Measurements from ENCODE around the gene DGCR8. TPM values are rescaled to one million over a fixed set of nuclear protein-coding genes. Genes with fewer than 3 reads are reported as not detected.
A peak's percentile ranks its signal among the peaks of the same experiment; 100 is the strongest.

DGCR8 gene
- total RNA-seq, 1 experiment from 2014 or later, result 16.4 TPM

DNA sequence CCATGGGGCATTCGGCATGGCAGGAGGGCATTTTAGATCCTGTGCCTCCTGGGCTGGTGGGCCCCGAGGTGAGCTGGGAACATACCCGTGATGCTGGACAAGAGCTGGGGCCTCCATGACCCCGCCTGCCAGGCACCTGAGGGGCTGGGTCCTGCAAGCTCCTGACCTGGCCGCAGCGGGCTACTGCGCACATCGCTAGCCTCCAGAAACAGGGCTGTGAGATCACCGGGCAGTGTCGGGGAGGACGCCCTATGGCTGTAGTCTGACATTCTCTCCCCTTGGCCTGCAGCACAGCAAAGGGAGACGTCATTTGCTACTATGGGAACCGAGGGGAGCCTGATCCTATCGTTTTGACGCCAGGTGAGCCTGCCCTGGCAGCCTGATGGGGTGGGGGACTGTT is 24.4 kb upstream of the DGCR8 start:
- H2AFZ ChIP-seq (ENCODE audit: low read length), result no peak overlapping the region
- H3K9ac ChIP-seq (ENCODE audit: low read length), result no peak overlapping the region
- no peak for DNase-seq
- no peaks in the 10 kb centered on the region for H3K4me1 ChIP-seq (ENCODE audit: low read length)
- H3K9me2 ChIP-seq (replicated peaks; ENCODE audit: insufficient read depth, low read length), result no peaks in the 10 kb centered on the region
- H3K4me2 ChIP-seq (ENCODE audit: low read depth, low read length, poor library complexity, severe bottlenecking), result no peak overlapping the region
- no peak overlapping the region for H3K27ac ChIP-seq (ENCODE audit: low read length)
- H3K79me2 ChIP-seq (ENCODE audit: low read length), result no peaks in the 10 kb centered on the region
- H3K36me3 ChIP-seq (ENCODE audit: insufficient read depth, low read length), result peaks cover 3% of the 10 kb centered on the region; the same call in 1 of the 2 replicates
- no peaks in the 10 kb centered on the region for H3K27me3 ChIP-seq (ENCODE audit: low read length)
- H4K20me1 ChIP-seq (ENCODE audit: insufficient read depth, low read depth, low read length), result no peaks in the 10 kb centered on the region
- no peak overlapping the region for H3K4me3 ChIP-seq (ENCODE audit: low read length)
- H3K9me3 ChIP-seq (ENCODE audit: low read length), result no peaks in the 10 kb centered on the region

DNA sequence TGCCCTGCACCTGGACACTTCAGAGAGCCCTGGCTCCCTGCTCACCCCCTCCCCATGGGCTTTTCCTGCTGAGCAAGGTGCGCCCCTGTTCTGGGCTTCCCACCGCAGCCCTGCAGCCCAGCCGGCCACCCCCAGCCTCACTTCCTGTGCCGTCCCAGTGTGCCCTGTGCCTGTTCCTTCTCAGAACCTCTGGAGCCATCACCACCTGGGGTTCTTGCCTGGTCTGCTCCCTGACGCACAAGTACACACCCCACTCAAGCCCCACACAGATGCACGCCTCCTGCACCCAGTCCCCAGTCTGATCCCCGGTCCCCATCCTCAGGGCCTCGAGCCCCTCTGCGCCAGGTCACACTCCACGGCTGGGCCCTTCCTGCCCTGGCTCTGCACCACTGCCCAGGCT is 23.9 kb upstream of the DGCR8 start:
- Histone ChIP-seq H3K79me2 (ENCODE audit: low read length) (no peaks in the 10 kb centered on the region), H3K27me3 (ENCODE audit: low read length) (no peaks in the 10 kb centered on the region), H3K9ac (ENCODE audit: low read length) (no peak overlapping the region), H3K4me1 (ENCODE audit: low read length) (no peaks in the 10 kb centered on the region), H3K4me2 (ENCODE audit: low read depth, low read length, poor library complexity, severe bottlenecking) (no peak overlapping the region), H3K36me3 (ENCODE audit: insufficient read depth, low read length) (peaks cover 3% of the 10 kb centered on the region; the same call in 1 of the 2 replicates), H2AFZ (ENCODE audit: low read length) (no peak overlapping the region), H3K27ac (ENCODE audit: low read length) (no peak overlapping the region), H3K9me3 (ENCODE audit: low read length) (no peaks in the 10 kb centered on the region), H3K4me3 (ENCODE audit: low read length) (no peak overlapping the region), H4K20me1 (ENCODE audit: insufficient read depth, low read depth, low read length) (no peaks in the 10 kb centered on the region), H3K9me2 (replicated peaks; ENCODE audit: insufficient read depth, low read length) (no peaks in the 10 kb centered on the region)
- DNase-seq, result no peak

DNA sequence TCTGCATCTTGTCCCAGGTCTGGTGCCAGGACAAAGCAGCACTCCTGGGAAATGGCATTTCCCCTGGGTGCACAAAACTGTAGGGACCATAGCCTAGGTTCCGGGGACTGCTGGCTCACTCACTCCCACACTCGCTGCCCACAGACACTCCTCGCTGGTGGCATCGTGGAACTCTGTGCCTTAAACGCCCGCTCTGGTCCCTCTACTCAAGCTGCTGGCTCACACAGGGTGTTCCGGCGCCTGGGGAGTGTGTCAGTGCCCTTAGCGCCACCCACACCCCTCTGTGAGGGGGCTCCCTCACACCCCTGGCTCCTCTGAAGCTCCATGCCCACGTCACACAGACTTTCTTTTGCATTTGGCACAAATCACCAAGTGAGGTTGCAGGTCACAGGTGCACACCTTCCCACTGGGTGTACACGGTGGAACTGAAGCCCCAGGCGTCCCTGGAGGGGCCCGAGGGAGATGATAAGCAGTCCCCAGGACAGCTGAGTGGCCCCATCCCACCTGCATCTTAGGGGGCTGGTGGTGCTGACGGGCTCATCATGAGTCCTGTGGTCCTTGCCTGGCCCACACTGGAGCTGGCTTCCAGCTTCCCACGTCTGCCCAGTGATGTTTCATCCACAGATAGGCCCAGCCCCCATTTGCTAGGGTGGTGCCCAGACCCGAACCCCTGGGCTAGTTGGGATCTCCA is 23.2 kb upstream of the DGCR8 start:
- H3K4me2 ChIP-seq (ENCODE audit: low read depth, low read length, poor library complexity, severe bottlenecking), result no peak overlapping the region
- H3K9ac ChIP-seq (ENCODE audit: low read length), result no peak overlapping the region
- no peak for DNase-seq
- H3K4me3 ChIP-seq (ENCODE audit: low read length), result no peak overlapping the region
- no peak overlapping the region for H2AFZ ChIP-seq (ENCODE audit: low read length)
- peaks cover 6% of the 10 kb centered on the region; the same call in 1 of the 2 replicates for H3K36me3 ChIP-seq (ENCODE audit: insufficient read depth, low read length)
- no peaks in the 10 kb centered on the region for H3K9me2 ChIP-seq (replicated peaks; ENCODE audit: insufficient read depth, low read length)
- H3K4me1 ChIP-seq (ENCODE audit: low read length), result no peaks in the 10 kb centered on the region
- H3K27me3 ChIP-seq (ENCODE audit: low read length), result no peaks in the 10 kb centered on the region
- no peak overlapping the region for H3K27ac ChIP-seq (ENCODE audit: low read length)
- H4K20me1 ChIP-seq (ENCODE audit: insufficient read depth, low read depth, low read length), result no peaks in the 10 kb centered on the region
- no peaks in the 10 kb centered on the region for H3K79me2 ChIP-seq (ENCODE audit: low read length)
- H3K9me3 ChIP-seq (ENCODE audit: low read length), result no peaks in the 10 kb centered on the region

DNA sequence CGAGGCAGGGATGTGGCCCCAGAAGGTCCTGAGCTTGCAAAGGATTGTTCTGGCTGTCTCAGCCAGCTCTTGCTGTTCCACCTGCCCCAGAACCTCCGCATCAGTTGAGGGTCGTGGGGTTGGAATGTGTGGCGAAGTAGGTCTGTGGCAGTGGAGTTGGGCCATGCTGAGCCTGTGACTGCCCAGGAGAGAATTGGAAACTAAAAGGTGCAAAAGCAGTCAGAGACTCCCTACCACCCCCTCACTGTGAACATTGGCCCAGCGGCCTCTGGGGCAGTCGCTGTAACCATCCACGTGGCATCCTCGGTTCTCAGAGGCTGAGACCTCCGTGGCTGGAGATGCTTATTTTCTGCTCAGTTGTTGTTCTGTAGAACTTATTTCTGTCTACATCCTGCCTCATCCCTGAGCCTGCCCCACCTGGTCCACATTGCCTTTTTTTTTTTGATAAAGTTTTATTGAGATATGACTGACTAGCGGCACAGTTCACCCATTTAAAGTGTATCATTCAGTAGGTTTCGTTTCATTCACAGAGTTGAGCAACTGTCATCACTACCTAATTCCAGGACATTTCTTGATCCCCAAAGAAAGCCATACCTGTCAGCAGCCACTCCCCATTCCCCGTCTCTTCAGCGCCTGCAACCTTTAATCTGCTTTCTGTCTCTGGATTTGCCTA is 22.3 kb upstream of the DGCR8 start:
- no peaks in the 10 kb centered on the region for H3K9me2 ChIP-seq (replicated peaks; ENCODE audit: insufficient read depth, low read length)
- no peak overlapping the region for H3K27ac ChIP-seq (ENCODE audit: low read length)
- DNase-seq, result no peak
- H3K27me3 ChIP-seq (ENCODE audit: low read length), result no peaks in the 10 kb centered on the region
- H4K20me1 ChIP-seq (ENCODE audit: insufficient read depth, low read depth, low read length), result no peaks in the 10 kb centered on the region
- no peak overlapping the region for H2AFZ ChIP-seq (ENCODE audit: low read length)
- no peak overlapping the region for H3K4me3 ChIP-seq (ENCODE audit: low read length)
- no peaks in the 10 kb centered on the region for H3K9me3 ChIP-seq (ENCODE audit: low read length)
- H3K9ac ChIP-seq (ENCODE audit: low read length), result no peak overlapping the region
- H3K36me3 ChIP-seq (ENCODE audit: insufficient read depth, low read length), result peaks cover 6% of the 10 kb centered on the region; the same call in 1 of the 2 replicates
- H3K4me2 ChIP-seq (ENCODE audit: low read depth, low read length, poor library complexity, severe bottlenecking), result no peak overlapping the region
- no peaks in the 10 kb centered on the region for H3K4me1 ChIP-seq (ENCODE audit: low read length)
- H3K79me2 ChIP-seq (ENCODE audit: low read length), result no peaks in the 10 kb centered on the region

DNA sequence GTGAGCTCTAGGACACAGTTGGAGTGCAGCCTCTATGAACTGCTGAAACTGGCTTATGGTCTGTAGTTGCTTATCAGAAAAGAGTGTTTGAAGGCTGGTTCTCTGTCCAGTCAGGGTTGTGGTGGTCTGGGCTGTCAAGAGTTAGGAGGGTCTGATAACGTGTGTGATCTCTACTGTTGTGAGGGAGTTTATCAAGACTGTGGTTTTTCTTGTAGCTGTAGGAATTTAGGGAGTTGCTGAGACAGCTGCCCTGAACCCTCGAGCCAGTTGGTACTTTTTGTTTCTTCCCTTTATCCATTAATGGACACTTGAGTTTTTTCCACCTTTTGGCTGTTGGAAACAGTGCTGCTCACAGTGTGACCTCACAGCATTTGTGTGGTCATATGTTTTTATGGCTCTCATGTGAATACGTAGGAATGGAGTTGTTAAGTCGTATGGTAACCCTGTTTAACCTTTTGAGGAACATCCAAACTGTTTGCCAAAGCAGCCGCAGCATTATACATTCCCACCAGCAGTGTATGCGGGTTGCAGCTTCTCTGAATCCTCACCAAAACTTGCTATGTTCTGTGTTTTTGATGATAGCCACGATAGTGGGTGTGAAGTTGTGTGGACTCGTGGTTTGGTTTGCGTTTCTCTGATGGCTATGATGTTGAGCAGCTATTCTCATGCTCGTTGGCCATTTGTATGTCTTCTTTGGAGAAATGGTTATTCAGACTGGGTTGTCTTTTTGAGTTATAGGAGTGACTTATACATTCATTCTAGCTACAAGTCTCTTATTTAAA is 20.9 kb upstream of the DGCR8 start:
- no peaks in the 10 kb centered on the region for H3K9me3 ChIP-seq (ENCODE audit: low read length)
- no peaks in the 10 kb centered on the region for H3K79me2 ChIP-seq (ENCODE audit: low read length)
- peaks cover 6% of the 10 kb centered on the region; the same call in 1 of the 2 replicates for H3K36me3 ChIP-seq (ENCODE audit: insufficient read depth, low read length)
- no peak overlapping the region for H3K27ac ChIP-seq (ENCODE audit: low read length)
- no peaks in the 10 kb centered on the region for H3K4me1 ChIP-seq (ENCODE audit: low read length)
- no peaks in the 10 kb centered on the region for H4K20me1 ChIP-seq (ENCODE audit: insufficient read depth, low read depth, low read length)
- H3K4me3 ChIP-seq (ENCODE audit: low read length), result no peak overlapping the region
- no peak overlapping the region for H3K4me2 ChIP-seq (ENCODE audit: low read depth, low read length, poor library complexity, severe bottlenecking)
- no peak overlapping the region for H3K9ac ChIP-seq (ENCODE audit: low read length)
- no peaks in the 10 kb centered on the region for H3K9me2 ChIP-seq (replicated peaks; ENCODE audit: insufficient read depth, low read length)
- no peak overlapping the region for H2AFZ ChIP-seq (ENCODE audit: low read length)
- DNase-seq, result no peak
- no peaks in the 10 kb centered on the region for H3K27me3 ChIP-seq (ENCODE audit: low read length)

DNA sequence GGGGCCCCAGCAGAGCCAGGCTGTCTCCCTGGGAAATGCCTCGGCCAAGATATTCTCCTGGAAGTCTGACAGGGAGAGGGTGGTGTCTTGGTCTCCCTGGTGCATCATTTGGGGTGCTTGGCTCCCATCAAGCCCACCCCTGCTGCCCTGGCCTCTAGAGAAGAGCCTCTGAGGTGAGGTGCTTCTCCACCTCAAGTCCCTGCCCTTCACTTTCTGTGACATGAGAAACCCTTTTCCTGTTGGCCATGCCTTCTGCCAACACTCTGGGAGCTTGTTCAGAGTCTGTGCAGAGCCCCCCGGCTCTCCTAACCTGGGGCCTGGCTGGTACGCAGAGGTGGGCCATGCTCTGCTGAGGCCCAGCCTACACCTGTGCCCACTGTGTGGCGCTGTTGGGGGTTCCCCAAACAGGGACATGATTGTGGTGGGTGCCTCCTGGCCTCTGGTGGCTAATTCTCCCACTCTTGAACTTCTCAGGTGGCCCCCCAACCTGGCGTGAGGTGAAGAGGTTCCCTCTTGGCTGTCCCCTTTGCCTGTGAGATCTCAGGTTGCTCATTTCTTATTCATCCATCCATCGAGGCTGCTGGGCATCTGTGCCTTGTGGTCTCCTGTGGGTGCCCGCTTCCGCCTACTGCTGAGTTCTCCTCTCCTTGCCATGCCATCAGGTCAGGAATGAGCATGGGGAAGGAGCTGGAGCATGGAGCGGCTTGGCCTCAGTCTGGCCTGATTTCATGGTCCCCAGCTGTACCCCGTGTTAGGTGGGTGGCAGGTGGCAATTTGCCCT is 19.2 kb upstream of the DGCR8 start:
- H4K20me1 ChIP-seq (ENCODE audit: insufficient read depth, low read depth, low read length), result no peaks in the 10 kb centered on the region
- no peaks in the 10 kb centered on the region for H3K27me3 ChIP-seq (ENCODE audit: low read length)
- DNase-seq, result peak; percentile 50
- 0 out of 2 replicates have a peak, but pooled peaks cover 3% of the 10 kb centered on the region for H3K36me3 ChIP-seq (ENCODE audit: insufficient read depth, low read length)
- no peak overlapping the region for H3K27ac ChIP-seq (ENCODE audit: low read length)
- no peaks in the 10 kb centered on the region for H3K79me2 ChIP-seq (ENCODE audit: low read length)
- H3K9me3 ChIP-seq (ENCODE audit: low read length), result no peaks in the 10 kb centered on the region
- H3K9me2 ChIP-seq (replicated peaks; ENCODE audit: insufficient read depth, low read length), result no peaks in the 10 kb centered on the region
- H3K9ac ChIP-seq (ENCODE audit: low read length), result no peak overlapping the region
- H3K4me1 ChIP-seq (ENCODE audit: low read length), result no peaks in the 10 kb centered on the region
- no peak overlapping the region for H3K4me2 ChIP-seq (ENCODE audit: low read depth, low read length, poor library complexity, severe bottlenecking)
- H3K4me3 ChIP-seq (ENCODE audit: low read length), result no peak overlapping the region
- H2AFZ ChIP-seq (ENCODE audit: low read length), result no peak overlapping the region

DNA sequence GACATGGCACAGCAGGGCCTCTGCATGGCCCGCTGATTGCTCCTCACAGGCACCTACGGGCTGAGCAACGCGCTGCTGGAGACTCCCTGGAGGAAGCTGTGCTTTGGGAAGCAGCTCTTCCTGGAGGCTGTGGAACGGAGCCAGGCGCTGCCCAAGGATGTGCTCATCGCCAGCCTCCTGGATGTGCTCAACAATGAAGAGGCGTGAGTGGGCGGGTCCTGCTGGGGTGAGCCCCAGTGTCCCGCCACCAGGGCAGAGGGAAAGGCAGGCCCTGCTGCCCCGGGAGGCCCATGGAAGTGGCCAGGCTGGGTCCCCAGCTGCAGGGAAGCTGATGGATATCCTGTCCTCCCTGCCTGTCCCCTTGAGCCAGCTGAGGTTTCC is 18.6 kb upstream of the DGCR8 start:
- Histone ChIP-seq H2AFZ (ENCODE audit: low read length) (no peak overlapping the region), H3K27ac (ENCODE audit: low read length) (no peak overlapping the region), H3K9me3 (ENCODE audit: low read length) (no peaks in the 10 kb centered on the region), H4K20me1 (ENCODE audit: insufficient read depth, low read depth, low read length) (no peaks in the 10 kb centered on the region), H3K27me3 (ENCODE audit: low read length) (no peaks in the 10 kb centered on the region), H3K4me1 (ENCODE audit: low read length) (no peaks in the 10 kb centered on the region), H3K4me3 (ENCODE audit: low read length) (no peak overlapping the region), H3K79me2 (ENCODE audit: low read length) (no peaks in the 10 kb centered on the region), H3K36me3 (ENCODE audit: insufficient read depth, low read length) (0 out of 2 replicates have a peak, but pooled peaks cover 3% of the 10 kb centered on the region), H3K4me2 (ENCODE audit: low read depth, low read length, poor library complexity, severe bottlenecking) (no peak overlapping the region), H3K9me2 (replicated peaks; ENCODE audit: insufficient read depth, low read length) (no peaks in the 10 kb centered on the region), H3K9ac (ENCODE audit: low read length) (no peak overlapping the region)
- DNase-seq, result no peak
